Right cardiac atrium (tissue), 5 donors: ENCODE data around the gene PPP2R5E. TPM values are rescaled to one million over a fixed set of nuclear protein-coding genes. Genes with fewer than 3 reads are reported as not detected.

ENCODE experiments used
- ATAC-seq, 2 donors: fragments of 200-7000 bp; cut with Tn5 transposase; one replicate each; pipeline versions ENCODE4 v1.8.0 to v1.9.1; 2020; ENCODE audit warnings: moderate library complexity in 2 of 2, mild to moderate bottlenecking in 1 of 2
- DNase-seq, 3 donors: peaks; one replicate each; pipeline ENCODE4 v3.0.0-alpha.2; 2020
- H3K27ac ChIP-seq: one replicate; pipeline ENCODE4 v1.5.1; 2013; ENCODE audit warnings: mild to moderate bottlenecking, low read length, control low read depth, moderate library complexity
- H3K27me3 ChIP-seq: one replicate; pipeline ENCODE4 v1.6.1; 2013; ENCODE audit not compliant: control insufficient read depth, insufficient read depth
- H3K4me1 ChIP-seq: one replicate; pipeline ENCODE4 v1.6.1; 2013; ENCODE audit warnings: low read length; ENCODE audit not compliant: control insufficient read depth, insufficient read depth
- H3K4me3 ChIP-seq: one replicate; pipeline ENCODE4 v1.5.1; 2013; ENCODE audit warnings: low read length, control low read depth
- H3K9me3 ChIP-seq: one replicate; pipeline ENCODE4 v1.6.1; 2013; ENCODE audit warnings: low read length; ENCODE audit not compliant: control insufficient read depth
- whole genome bisulfite sequencing: extraction: QIAGEN DNeasy Blood & Tissue Kit; methylation state at CpG from one replicate; pipeline ENCODE4 v1.1.7; 2013; 5-methylcytosine and 5-hydroxymethylcytosine counted together
- intact Hi-C, 4 donors: fragments of 100-400 bp; cut with DNase I; formaldehyde crosslinking; loops; one replicate each; pipeline versions ENCODE4 v1.11.0 to v1.14.0; 2022 to 2023
- polyA plus RNA-seq: library from polyadenylated mRNA; stranded (reverse); fragments of 200-250 nt; gene quantifications from one replicate; pipeline ENCODE4 v1.2.3, GENCODE V29; 2013
- total RNA-seq, 4 donors: library from RNA; stranded (reverse); fragmentation: NEBNext Ultra II Directional; extraction: Animal tissue kit (Norgen Biotek cat#: 25700); gene quantifications; one replicate each; pipeline ENCODE4 v1.2.1, GENCODE V29; 2021
- donor health status: healthy with polysubstance abuse.
- donor health status: DM: no; HTN: yes; CAD: no.
- donor health status: DM: no; HTN: no; CAD: no.
- donor health status: DM: no; HTN: yes; CAD: no; lungs with severe emphysema.
- donor health status: DM: yes; HTN: yes; CAD: no.

PPP2R5E gene
- total and polyA plus RNA-seq, 5 donors: 10.3 to 38.4 (median 36.5) TPM

GRCh38 chr14:63452796-63453195, 90.4 kb downstream of the PPP2R5E start:
- DNase-seq: no peak
- Histone ChIP-seq H3K4me1 (peaks cover 10% of the 10 kb centered on the region), H3K27ac (no peak overlapping the region), H3K9me3 (no peaks in the 10 kb centered on the region), H3K4me3 (no peak overlapping the region), H3K27me3 (no peaks in the 10 kb centered on the region)
- no peak for ATAC-seq
- 78% methylated on average over 3 of the region's 3 CpGs for WGBS
- intact Hi-C loops: no loop called here

GRCh38 chr14:63448841-63449240, 94.3 kb downstream of the PPP2R5E start:
- WGBS: 90% methylated on average over 3 of the region's 3 CpGs
- H3K4me1 ChIP-seq: peaks cover 4% of the 10 kb centered on the region
- ATAC-seq: no peak
- intact Hi-C loops: no loop called here
- H3K27ac ChIP-seq: no peak overlapping the region
- no peaks in the 10 kb centered on the region for H3K9me3 ChIP-seq
- DNase-seq: no peak
- no peaks in the 10 kb centered on the region for H3K27me3 ChIP-seq
- H3K4me3 ChIP-seq: no peak overlapping the region

- Histone ChIP-seq H3K27me3 (no peaks in the 10 kb centered on the region), H3K27ac (no peak overlapping the region), H3K9me3 (no peaks in the 10 kb centered on the region), H3K4me3 (no peak overlapping the region), H3K4me1 (peaks cover 7% of the 10 kb centered on the region)
- ATAC-seq (no peak), DNase-seq (no peak)
- 88% methylated on average over 1 of the region's 1 CpG for WGBS
- intact Hi-C loops: no loop called here
Measured at GRCh38 chr14:63444588-63444987, 98.6 kb downstream of the PPP2R5E start.

DNA sequence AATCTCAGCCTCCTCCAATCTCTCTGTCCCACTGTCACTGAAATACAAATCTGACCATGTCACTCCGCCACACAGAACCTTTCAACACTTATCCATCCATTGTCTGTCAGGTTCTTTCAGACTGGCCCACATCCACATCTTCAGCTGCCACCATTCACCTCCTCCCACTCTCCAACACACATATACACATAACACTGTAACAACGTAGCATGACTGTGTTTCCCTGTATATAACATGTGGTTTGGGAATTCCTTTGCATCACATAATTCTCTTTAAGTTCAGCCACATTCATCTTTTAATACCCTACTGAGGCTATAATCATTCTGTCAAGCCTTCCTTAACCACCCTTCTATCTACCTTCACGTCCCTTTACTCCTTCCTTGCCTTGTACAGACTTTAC, 99.2 kb downstream of the PPP2R5E start:
- DNase-seq (no peak), ATAC-seq (peak; percentile 37 to 45)

GRCh38 chr14:63443361-63443760, 99.8 kb downstream of the PPP2R5E start:
- Histone ChIP-seq H3K4me3 (no peak overlapping the region), H3K9me3 (no peaks in the 10 kb centered on the region), H3K27me3 (no peaks in the 10 kb centered on the region), H3K4me1 (peaks cover 7% of the 10 kb centered on the region), H3K27ac (no peak overlapping the region)
- no peak for ATAC-seq
- 98% methylated on average over 3 of the region's 3 CpGs for WGBS
- intact Hi-C loops: no loop called here
- no peak for DNase-seq

More for the DNA sequence above, 99.2 kb downstream of the PPP2R5E start:
- H3K27me3 ChIP-seq: no peaks in the 10 kb centered on the region
- no peak overlapping the region for H3K4me3 ChIP-seq
- no peak overlapping the region for H3K27ac ChIP-seq
- H3K9me3 ChIP-seq: no peaks in the 10 kb centered on the region
- peaks cover 7% of the 10 kb centered on the region for H3K4me1 ChIP-seq
- intact Hi-C loops: no loop called here
- 75% methylated on average over 3 of the region's 3 CpGs for WGBS

- H3K9me3 ChIP-seq: no peaks in the 10 kb centered on the region
- no peaks in the 10 kb centered on the region for H3K27me3 ChIP-seq
- peaks cover 12% of the 10 kb centered on the region for H3K4me1 ChIP-seq
- H3K4me3 ChIP-seq: peak overlapping the region; percentile 7
- H3K27ac ChIP-seq: peak overlapping the region; percentile 67
- 20% methylated on average over 1 of the region's 1 CpG for WGBS
- intact Hi-C loops: no loop called here
- peak; percentile 39 to 76 (median 59) for DNase-seq
- ATAC-seq: peak; percentile 79 to 83
Measured at GRCh38 chr14:63438065-63438757, 105.0 kb downstream of the PPP2R5E start.

- ATAC-seq (no peak), DNase-seq (no peak)
- WGBS: 69% methylated on average over 5 of the region's 5 CpGs
- peaks cover 12% of the 10 kb centered on the region for H3K4me1 ChIP-seq
- no peaks in the 10 kb centered on the region for H3K27me3 ChIP-seq
- intact Hi-C loops: no loop called here
- H3K27ac ChIP-seq: peak overlapping the region; percentile 61
- H3K9me3 ChIP-seq: no peaks in the 10 kb centered on the region
- no peak overlapping the region for H3K4me3 ChIP-seq
Measured at GRCh38 chr14:63436286-63437098, 106.7 kb downstream of the PPP2R5E start.

GRCh38 chr14:63435838-63436237, 107.3 kb downstream of the PPP2R5E start:
- intact Hi-C loops: no loop called here
- Histone ChIP-seq H3K27ac (peak overlapping the region; percentile 61), H3K4me1 (peaks cover 12% of the 10 kb centered on the region), H3K9me3 (no peaks in the 10 kb centered on the region), H3K4me3 (no peak overlapping the region), H3K27me3 (no peaks in the 10 kb centered on the region)
- DNase-seq (peak; percentile 38 to 78 (median 71)), ATAC-seq (peak; percentile 85 to 91)
- WGBS: 27% methylated on average over 5 of the region's 5 CpGs

DNA sequence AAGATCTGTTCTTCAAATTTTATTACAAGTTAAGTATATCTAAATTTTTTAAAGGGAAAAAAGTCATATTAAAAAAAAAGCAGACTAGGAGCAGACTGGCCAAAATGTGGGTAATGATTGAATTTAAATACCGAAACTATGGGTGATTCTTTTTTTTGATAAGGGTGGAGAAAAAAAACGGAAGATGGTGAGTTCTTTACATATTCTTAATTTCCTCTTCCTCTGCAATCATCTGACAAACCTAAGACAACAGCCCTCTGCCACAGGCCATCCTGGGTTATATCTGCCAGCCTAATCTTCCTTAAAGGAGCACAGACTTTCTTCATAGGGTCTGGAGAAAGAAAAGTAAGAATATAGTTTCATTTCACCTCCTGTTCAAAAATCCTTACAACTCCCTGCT, 108.0 kb downstream of the PPP2R5E start:
- DNase-seq (no peak), ATAC-seq (no peak)
- Histone ChIP-seq H3K27ac (peak overlapping the region; percentile 61), H3K27me3 (no peaks in the 10 kb centered on the region), H3K4me3 (no peak overlapping the region), H3K9me3 (no peaks in the 10 kb centered on the region), H3K4me1 (peaks cover 12% of the 10 kb centered on the region)
- intact Hi-C loops: no loop called here
- 45% methylated on average over 2 of the region's 2 CpGs for WGBS

GRCh38 chr14:63432888-63433552, 110.2 kb downstream of the PPP2R5E start:
- Histone ChIP-seq H3K9me3 (no peaks in the 10 kb centered on the region), H3K4me1 (peaks cover 11% of the 10 kb centered on the region), H3K27ac (no peak overlapping the region), H3K27me3 (no peaks in the 10 kb centered on the region), H3K4me3 (no peak overlapping the region)
- ATAC-seq (no peak), DNase-seq (no peak)
- 97% methylated on average over 4 of the region's 4 CpGs for WGBS
- intact Hi-C loops: no loop called here

- Histone ChIP-seq H3K9me3 (no peaks in the 10 kb centered on the region), H3K27ac (no peak overlapping the region), H3K4me3 (no peak overlapping the region), H3K27me3 (no peaks in the 10 kb centered on the region), H3K4me1 (peaks cover 7% of the 10 kb centered on the region)
- ATAC-seq (no peak), DNase-seq (no peak)
- WGBS: 37% methylated on average over 5 of the region's 5 CpGs
- intact Hi-C loops: no loop called here
Measured at GRCh38 chr14:63432228-63432627, 110.9 kb downstream of the PPP2R5E start.
